ENCODE measurements around the gene EMILIN1.

The EMILIN1 gene

GRCh38 chr2:27135478-27135955 is 57.1 kb downstream of the EMILIN1 start:
- WGBS (ENCODE audit: insufficient coverage, insufficient read length) = no CpG with 5 or more reads among the region's 12 CpGs
- Histone ChIP-seq H3K9me3 (ENCODE audit: control insufficient read depth, insufficient read depth, low read length) (no peaks in the 10 kb centered on the region), H3K4me1 (ENCODE audit: control insufficient read depth, insufficient read depth, low read length) (0 out of 2 replicates have a peak, but pooled peaks cover 2% of the 10 kb centered on the region), H3K27ac (ENCODE audit: low read length) (no peak overlapping the region), H3K4me3 (ENCODE audit: low read length) (no peak overlapping the region), H3K27me3 (ENCODE audit: control insufficient read depth, insufficient read depth, low read length) (no peaks in the 10 kb centered on the region), H3K36me3 (ENCODE audit: control insufficient read depth, insufficient read depth, low read length) (peaks cover 12% of the 10 kb centered on the region)
- DNase-seq (ENCODE audit: low read depth, low spot score) = no peak

All from iPS DF 6.9 (cell line).